ENCODE measurements around the gene PRKAR2B. TPM values are rescaled to one million over a fixed set of nuclear protein-coding genes. Genes with fewer than 3 reads are reported as not detected.

Gene PRKAR2B
- total RNA-seq, 4 donors from 2014 or later: 17.5 to 30.5 (median 22.9) TPM

DNA sequence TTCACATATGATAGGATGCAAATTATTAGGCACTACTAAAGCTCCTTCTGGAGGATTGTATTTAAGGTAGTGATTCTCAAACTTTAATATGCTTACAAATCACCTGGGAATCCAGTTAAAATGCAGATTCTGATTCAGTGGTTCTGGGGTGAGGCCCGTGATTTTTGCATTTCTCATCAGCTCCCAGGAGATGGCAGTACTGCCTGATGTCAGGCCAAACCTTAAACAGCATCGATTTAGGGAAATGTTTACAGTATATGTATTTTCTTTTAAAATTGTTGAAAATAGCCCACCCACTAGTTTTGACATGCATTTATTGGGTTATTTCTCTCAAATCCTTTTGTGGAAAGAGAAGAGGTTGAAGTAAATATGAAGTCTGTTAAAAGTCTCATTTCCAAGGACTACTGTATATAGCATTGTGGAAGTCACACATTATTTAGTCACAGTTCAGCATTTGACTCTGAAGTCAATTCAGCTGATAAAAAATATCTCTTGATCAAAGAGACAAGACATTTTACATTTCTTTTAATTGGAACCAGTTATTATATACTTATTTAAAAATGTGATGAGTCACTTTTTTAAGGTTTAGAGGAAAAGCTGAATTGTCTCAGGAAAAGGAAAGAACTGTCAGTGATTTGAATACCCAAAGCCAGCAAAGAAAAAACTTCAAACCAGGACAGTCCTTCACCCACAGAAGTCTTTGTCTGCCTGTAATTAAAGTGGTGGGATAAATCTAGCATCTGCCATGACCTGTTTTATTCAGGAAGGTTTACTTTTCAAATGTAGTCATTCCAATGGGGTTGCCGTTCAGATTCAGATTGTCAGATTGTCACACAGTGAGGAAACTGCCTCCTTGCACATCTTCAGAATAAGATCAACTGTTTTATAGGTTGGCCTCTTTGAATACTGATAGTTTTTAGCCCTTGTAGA lies 103.2 kb downstream of the PRKAR2B start:
- Histone ChIP-seq H3K27me3 (no peaks in the 10 kb centered on the region), H3K4me1 (no peaks in the 10 kb centered on the region), H3K9me3 (no peaks in the 10 kb centered on the region), H3K27ac (no peak overlapping the region), H3K36me3 (no peaks in the 10 kb centered on the region), H3K4me3 (no peak overlapping the region)
- intact Hi-C loops (cut with DNase I; ENCODE audit: low total_unique reads): no loop called here
- no peak for TF ChIP-seq POLR2A (IDR thresholded peaks at IDR 0.05)
- TF ChIP-seq, protein P1, sequence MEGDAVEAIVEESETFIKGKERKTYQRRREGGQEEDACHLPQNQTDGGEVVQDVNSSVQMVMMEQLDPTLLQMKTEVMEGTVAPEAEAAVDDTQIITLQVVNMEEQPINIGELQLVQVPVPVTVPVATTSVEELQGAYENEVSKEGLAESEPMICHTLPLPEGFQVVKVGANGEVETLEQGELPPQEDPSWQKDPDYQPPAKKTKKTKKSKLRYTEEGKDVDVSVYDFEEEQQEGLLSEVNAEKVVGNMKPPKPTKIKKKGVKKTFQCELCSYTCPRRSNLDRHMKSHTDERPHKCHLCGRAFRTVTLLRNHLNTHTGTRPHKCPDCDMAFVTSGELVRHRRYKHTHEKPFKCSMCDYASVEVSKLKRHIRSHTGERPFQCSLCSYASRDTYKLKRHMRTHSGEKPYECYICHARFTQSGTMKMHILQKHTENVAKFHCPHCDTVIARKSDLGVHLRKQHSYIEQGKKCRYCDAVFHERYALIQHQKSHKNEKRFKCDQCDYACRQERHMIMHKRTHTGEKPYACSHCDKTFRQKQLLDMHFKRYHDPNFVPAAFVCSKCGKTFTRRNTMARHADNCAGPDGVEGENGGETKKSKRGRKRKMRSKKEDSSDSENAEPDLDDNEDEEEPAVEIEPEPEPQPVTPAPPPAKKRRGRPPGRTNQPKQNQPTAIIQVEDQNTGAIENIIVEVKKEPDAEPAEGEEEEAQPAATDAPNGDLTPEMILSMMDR (IDR thresholded peaks at IDR 0.05): peak; percentile 49 to 71 (median 61)
- no peak for DNase-seq

DNA sequence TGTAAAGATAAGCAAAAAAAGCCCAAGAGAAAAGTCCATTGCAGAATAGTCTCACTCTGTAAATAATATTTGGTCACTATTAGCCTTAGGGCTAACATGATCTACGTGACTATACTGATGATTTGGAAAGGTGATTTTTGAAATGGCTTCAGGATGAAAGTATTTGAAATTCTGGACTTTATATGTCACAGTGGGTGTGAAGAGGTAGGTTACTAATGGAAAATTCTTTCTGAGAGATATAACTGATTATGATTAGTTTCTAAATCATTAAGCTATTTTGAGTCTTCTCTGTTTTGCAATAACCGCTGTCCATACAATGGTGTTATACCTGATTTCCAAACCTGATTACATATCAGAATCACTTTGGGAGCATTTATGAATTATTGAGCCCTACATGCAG lies 104.2 kb downstream of the PRKAR2B start:
- no peak for DNase-seq
- H3K9me3 ChIP-seq: no peaks in the 10 kb centered on the region
- no peaks in the 10 kb centered on the region for H3K4me1 ChIP-seq
- intact Hi-C loops (cut with DNase I; ENCODE audit: low total_unique reads): no loop called here
- no peak overlapping the region for H3K27ac ChIP-seq
- H3K27me3 ChIP-seq: no peaks in the 10 kb centered on the region
- no peak overlapping the region for H3K4me3 ChIP-seq
- TF ChIP-seq, protein P1 (IDR thresholded peaks at IDR 0.05): no peak
- TF ChIP-seq POLR2A (IDR thresholded peaks at IDR 0.05): no peak
- H3K36me3 ChIP-seq: no peaks in the 10 kb centered on the region

DNA sequence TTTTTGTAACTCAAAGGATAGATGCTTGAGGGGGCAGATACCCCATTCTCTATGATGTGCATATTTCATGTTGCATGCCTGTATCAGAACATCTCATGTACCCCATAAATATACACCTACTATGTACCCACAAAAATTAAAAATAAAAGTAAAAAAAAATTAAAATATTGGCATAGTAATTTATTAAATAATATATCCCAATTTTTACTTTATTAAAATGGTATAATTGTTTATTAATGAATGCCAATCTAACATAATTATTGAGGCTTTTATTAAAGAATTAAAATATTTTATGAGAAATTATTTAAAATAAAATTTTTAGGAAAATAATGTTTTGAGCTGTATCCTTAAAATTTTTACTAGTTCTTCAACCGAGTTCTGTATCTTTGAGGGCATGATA lies 105.4 kb downstream of the PRKAR2B start:
- intact Hi-C loops (cut with DNase I; ENCODE audit: low total_unique reads): no loop called here

DNA sequence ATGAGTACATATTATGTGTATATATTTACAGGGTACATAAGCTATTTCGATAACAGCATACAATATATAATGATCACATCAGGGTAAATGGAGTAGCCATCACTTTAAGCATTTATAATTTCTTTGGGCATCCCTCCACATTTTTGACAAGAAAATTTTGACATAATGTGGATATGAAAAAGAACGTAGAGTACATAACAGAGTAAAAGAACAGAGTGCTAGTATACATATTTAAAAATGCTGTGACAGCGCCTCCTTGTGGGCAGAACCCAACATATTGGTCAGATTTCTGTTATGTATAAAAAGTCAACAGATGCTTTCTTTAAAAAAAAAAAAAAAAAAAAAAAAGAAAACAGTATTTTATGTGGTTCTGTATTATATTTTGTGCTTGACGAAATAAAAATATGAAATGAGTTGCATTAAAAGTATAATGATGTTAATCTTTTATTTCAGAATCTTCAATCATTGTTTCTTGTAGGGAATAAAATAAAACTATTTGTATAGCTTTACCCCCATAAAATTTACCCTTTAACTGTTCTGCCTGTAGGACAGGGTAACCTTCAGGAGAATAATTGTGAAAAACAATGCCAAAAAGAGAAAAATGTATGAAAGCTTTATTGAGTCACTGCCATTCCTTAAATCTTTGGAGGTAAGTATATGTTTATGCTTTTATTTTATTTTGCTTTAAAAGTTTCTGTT lies 106.0 kb downstream of the PRKAR2B start:
- DNase-seq: peak; percentile 71 to 80
- TF ChIP-seq, protein P1 (IDR thresholded peaks at IDR 0.05): peak; percentile 52 to 66 (median 60)
- no peak for TF ChIP-seq POLR2A (IDR thresholded peaks at IDR 0.05)
- H3K9me3 ChIP-seq: no peaks in the 10 kb centered on the region
- H3K36me3 ChIP-seq: no peaks in the 10 kb centered on the region
- no peaks in the 10 kb centered on the region for H3K4me1 ChIP-seq
- H3K4me3 ChIP-seq: no peak overlapping the region
- intact Hi-C loops (cut with DNase I; ENCODE audit: low total_unique reads): no loop called here
- no peaks in the 10 kb centered on the region for H3K27me3 ChIP-seq
- H3K27ac ChIP-seq: no peak overlapping the region

More for the DNA sequence above, 105.4 kb downstream of the PRKAR2B start:
- Histone ChIP-seq H3K27me3 (no peaks in the 10 kb centered on the region), H3K36me3 (no peaks in the 10 kb centered on the region), H3K27ac (no peak overlapping the region), H3K4me1 (no peaks in the 10 kb centered on the region), H3K9me3 (no peaks in the 10 kb centered on the region), H3K4me3 (no peak overlapping the region)
- TF ChIP-seq, protein P1 (IDR thresholded peaks at IDR 0.05): no peak
- TF ChIP-seq POLR2A (IDR thresholded peaks at IDR 0.05): no peak
- DNase-seq: no peak

DNA sequence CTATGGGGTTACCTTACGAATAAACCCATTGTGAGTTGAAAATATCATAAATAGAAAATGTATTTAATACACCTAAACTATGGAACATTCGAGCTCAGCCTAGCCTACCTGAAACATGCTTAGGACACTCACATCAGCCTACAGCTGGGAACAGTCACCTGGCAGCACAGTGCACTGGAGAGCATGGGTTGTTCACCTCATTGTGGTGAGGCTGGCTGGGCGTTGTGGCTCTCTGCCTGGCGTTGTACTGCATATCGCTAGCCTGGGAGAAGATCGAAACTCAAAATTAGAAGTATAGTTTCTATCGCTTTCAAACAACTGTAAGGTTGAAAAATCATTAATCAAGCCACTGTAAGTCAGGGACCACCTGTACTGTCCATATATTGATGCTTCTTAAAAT lies 107.0 kb downstream of the PRKAR2B start:
- H3K27ac ChIP-seq: no peak overlapping the region
- intact Hi-C loops (cut with DNase I; ENCODE audit: low total_unique reads): no loop called here
- no peaks in the 10 kb centered on the region for H3K9me3 ChIP-seq
- no peak for DNase-seq
- no peaks in the 10 kb centered on the region for H3K27me3 ChIP-seq
- no peaks in the 10 kb centered on the region for H3K4me1 ChIP-seq
- no peak overlapping the region for H3K4me3 ChIP-seq
- no peaks in the 10 kb centered on the region for H3K36me3 ChIP-seq
- TF ChIP-seq, protein P1 (IDR thresholded peaks at IDR 0.05): no peak
- no peak for TF ChIP-seq POLR2A (IDR thresholded peaks at IDR 0.05)

All from uterus (tissue), 4 donors.